ENCODE results near the gene TMEM254. TPM values are rescaled to one million over a fixed set of nuclear protein-coding genes. Genes with fewer than 3 reads are reported as not detected.

Gene TMEM254
- total and polyA plus RNA-seq, 2 of the 13 experiments (the other 11 are each of a cell fraction or from before 2014, with no cell fraction given), result 11.2 to 39.0 TPM

DNA sequence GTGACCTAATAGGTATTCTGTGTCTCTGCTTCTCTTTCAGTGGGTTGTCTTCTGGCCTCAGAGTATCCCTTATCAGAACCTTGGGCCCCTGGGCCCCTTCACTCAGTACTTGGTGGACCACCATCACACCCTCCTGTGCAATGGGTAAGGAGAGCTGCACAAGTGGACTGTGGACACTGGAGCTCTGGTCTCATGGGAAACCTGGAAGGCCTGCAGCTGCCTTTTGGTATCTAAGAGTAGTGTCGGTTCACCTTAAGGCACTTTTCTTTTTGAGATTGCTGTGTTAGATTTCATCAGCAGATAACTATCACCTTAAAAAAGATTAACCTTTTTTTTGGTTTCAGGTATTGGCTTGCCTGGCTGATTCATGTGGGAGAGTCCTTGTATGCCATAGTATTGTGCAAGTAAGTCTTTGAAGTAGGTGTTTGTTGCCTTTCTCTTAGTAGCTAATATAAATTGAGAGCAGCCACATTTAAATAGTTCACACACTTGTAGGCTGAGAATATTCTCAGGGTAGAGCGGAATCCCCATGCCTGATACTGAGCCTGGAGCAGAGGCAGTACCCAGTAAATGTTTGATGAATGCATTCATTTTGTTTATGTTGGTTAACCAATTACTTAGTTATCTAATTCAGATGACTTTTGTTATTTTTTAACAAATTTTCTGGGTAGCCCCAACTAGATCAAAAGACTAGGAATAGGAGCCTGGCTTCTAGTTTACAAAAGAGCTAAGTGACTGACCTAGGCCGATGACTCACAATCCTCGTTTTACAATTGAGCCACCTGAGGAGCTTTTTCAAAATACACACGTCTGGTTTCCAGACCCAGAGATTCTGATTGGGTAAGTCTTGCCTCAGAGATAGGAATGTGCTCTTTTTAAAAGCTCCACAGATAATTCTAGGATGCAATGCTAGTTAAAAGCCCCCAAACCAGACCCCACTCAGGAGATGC is 3.6 kb downstream of the TMEM254 start (continued):
- TF ChIP-seq, protein P1, sequence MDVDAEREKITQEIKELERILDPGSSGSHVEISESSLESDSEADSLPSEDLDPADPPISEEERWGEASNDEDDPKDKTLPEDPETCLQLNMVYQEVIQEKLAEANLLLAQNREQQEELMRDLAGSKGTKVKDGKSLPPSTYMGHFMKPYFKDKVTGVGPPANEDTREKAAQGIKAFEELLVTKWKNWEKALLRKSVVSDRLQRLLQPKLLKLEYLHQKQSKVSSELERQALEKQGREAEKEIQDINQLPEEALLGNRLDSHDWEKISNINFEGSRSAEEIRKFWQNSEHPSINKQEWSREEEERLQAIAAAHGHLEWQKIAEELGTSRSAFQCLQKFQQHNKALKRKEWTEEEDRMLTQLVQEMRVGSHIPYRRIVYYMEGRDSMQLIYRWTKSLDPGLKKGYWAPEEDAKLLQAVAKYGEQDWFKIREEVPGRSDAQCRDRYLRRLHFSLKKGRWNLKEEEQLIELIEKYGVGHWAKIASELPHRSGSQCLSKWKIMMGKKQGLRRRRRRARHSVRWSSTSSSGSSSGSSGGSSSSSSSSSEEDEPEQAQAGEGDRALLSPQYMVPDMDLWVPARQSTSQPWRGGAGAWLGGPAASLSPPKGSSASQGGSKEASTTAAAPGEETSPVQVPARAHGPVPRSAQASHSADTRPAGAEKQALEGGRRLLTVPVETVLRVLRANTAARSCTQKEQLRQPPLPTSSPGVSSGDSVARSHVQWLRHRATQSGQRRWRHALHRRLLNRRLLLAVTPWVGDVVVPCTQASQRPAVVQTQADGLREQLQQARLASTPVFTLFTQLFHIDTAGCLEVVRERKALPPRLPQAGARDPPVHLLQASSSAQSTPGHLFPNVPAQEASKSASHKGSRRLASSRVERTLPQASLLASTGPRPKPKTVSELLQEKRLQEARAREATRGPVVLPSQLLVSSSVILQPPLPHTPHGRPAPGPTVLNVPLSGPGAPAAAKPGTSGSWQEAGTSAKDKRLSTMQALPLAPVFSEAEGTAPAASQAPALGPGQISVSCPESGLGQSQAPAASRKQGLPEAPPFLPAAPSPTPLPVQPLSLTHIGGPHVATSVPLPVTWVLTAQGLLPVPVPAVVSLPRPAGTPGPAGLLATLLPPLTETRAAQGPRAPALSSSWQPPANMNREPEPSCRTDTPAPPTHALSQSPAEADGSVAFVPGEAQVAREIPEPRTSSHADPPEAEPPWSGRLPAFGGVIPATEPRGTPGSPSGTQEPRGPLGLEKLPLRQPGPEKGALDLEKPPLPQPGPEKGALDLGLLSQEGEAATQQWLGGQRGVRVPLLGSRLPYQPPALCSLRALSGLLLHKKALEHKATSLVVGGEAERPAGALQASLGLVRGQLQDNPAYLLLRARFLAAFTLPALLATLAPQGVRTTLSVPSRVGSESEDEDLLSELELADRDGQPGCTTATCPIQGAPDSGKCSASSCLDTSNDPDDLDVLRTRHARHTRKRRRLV (CRISPR knock-in tag; IDR thresholded peaks at IDR 0.05), result no peak
- peak; percentile 38; the same call in 1 of the 2 replicates for TF ChIP-seq NFYB (CRISPR knock-in tag; IDR thresholded peaks at IDR 0.05)
- TF ChIP-seq MTF2 (CRISPR knock-in tag; IDR thresholded peaks at IDR 0.05; ENCODE audit: borderline replicate concordance), result no peak
- TF ChIP-seq ISL2 (CRISPR knock-in tag; IDR thresholded peaks at IDR 0.05), result 0 out of 2 replicates have a peak, but pooled peaks have one; percentile 30
- TF ChIP-seq, protein P2, sequence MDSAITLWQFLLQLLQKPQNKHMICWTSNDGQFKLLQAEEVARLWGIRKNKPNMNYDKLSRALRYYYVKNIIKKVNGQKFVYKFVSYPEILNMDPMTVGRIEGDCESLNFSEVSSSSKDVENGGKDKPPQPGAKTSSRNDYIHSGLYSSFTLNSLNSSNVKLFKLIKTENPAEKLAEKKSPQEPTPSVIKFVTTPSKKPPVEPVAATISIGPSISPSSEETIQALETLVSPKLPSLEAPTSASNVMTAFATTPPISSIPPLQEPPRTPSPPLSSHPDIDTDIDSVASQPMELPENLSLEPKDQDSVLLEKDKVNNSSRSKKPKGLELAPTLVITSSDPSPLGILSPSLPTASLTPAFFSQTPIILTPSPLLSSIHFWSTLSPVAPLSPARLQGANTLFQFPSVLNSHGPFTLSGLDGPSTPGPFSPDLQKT (CRISPR knock-in tag; IDR thresholded peaks at IDR 0.05; ENCODE audit: borderline replicate concordance), result no peak
- no peak for TF ChIP-seq FOXP1 (IDR thresholded peaks at IDR 0.05)
- TF ChIP-seq FOXP1 (CRISPR knock-in tag; IDR thresholded peaks at IDR 0.05), result no peak
- no peak for TF ChIP-seq NR3C1 (CRISPR knock-in tag; IDR thresholded peaks at IDR 0.05)
- no peak for TF ChIP-seq SRF (IDR thresholded peaks at IDR 0.05; ENCODE audit: low read depth, low read length)
- no peak for TF ChIP-seq KDM3A (CRISPR knock-in tag; IDR thresholded peaks at IDR 0.05; ENCODE audit: low read depth)
- no peak for TF ChIP-seq ZNF605 (CRISPR knock-in tag; IDR thresholded peaks at IDR 0.05)
- TF ChIP-seq ZNF256 (CRISPR knock-in tag; conservative IDR thresholded peaks at IDR 0.05), result no peak
- TF ChIP-seq NR2F6 (IDR thresholded peaks at IDR 0.05), result 0 out of 2 replicates have a peak, but pooled peaks have one; percentile 25
- TF ChIP-seq NR2F6 (CRISPR knock-in tag; IDR thresholded peaks at IDR 0.05), result no peak
- TF ChIP-seq, protein P3, sequence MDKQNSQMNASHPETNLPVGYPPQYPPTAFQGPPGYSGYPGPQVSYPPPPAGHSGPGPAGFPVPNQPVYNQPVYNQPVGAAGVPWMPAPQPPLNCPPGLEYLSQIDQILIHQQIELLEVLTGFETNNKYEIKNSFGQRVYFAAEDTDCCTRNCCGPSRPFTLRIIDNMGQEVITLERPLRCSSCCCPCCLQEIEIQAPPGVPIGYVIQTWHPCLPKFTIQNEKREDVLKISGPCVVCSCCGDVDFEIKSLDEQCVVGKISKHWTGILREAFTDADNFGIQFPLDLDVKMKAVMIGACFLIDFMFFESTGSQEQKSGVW (CRISPR knock-in tag; IDR thresholded peaks at IDR 0.05; ENCODE audit: borderline replicate concordance), result no peak
- no peak for TF ChIP-seq POLR2A (IDR thresholded peaks at IDR 0.05; ENCODE audit: insufficient read depth in 1 of 2, low read depth in 2 of 2, low read length in 2 of 2)
- TF ChIP-seq, protein P4, sequence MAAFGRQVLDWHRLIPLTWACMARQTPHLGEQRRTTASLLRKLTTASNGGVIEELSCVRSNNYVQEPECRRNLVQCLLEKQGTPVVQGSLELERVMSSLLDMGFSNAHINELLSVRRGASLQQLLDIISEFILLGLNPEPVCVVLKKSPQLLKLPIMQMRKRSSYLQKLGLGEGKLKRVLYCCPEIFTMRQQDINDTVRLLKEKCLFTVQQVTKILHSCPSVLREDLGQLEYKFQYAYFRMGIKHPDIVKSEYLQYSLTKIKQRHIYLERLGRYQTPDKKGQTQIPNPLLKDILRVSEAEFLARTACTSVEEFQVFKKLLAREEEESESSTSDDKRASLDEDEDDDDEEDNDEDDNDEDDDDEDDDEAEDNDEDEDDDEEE (CRISPR knock-in tag; IDR thresholded peaks at IDR 0.05), result no peak
- TF ChIP-seq ZNF3 (CRISPR knock-in tag; IDR thresholded peaks at IDR 0.05), result peak; percentile 98
- TF ChIP-seq ZMYM3 (CRISPR knock-in tag; IDR thresholded peaks at IDR 0.05), result no peak
